ENCODE data around the gene BCR. TPM values are rescaled to one million over a fixed set of nuclear protein-coding genes. Genes with fewer than 3 reads are reported as not detected.
A peak's percentile ranks its signal among the peaks of the same experiment; 100 is the strongest.

The BCR gene
- total RNA-seq, 1 experiment from 2014 or later = 27.0 TPM

GRCh38 chr22:23222793-23223568 is 42.7 kb downstream of the BCR start:
- Histone ChIP-seq H3K27me3 (replicated peaks) (no peaks in the 10 kb centered on the region), H3K27ac (no peak overlapping the region), H3K4me1 (replicated peaks) (peaks cover 60% of the 10 kb centered on the region), H3K36me3 (no peaks in the 10 kb centered on the region; the same call in 1 of the 2 replicates), H3K9me3 (replicated peaks) (peaks cover 2% of the 10 kb centered on the region), H3K4me3 (no peak overlapping the region)
- no peak for DNase-seq (ENCODE audit: low read depth in 1 of 2, low spot score in 2 of 2)

DNA sequence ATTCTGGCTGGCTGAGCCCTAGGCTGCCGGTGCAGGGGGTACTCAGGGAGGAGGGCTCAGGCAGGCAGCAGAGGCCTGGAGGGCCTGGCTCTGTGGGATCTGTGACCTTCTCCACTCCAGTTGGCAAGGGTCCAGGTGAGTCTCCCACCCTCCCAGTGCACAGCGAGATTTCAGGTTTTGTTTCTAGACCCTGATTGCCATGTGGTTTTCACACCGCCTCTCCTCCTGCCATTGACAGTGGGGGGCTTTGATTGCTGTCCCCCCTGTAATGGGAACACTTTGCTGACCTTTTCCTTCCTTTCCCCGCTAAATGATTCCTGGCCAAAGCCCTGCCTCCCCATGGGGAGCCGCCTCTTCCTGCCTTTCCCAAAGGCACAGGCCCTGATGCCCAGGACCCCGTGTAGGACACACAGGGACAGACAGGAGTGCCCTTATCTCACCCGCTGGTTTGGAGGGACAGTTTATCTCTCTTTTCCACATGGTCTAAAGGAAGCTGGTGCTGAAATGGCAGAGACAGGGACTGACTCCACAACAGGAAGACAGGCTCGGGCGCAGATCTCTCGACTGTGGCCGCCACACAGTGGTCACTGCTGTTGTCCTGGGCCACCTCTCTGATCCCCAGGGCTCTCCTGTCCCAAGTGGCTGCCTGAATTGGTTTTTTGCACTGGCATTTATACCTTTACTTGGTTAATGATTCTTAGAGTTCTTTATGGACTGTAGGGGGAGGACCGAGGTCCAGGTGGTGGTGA is 43.4 kb downstream of the BCR start:
- Histone ChIP-seq H3K27me3 (replicated peaks) (no peaks in the 10 kb centered on the region), H3K9me3 (replicated peaks) (peaks cover 10% of the 10 kb centered on the region), H3K4me3 (no peak overlapping the region), H3K4me1 (replicated peaks) (peaks cover 52% of the 10 kb centered on the region), H3K36me3 (peaks cover 5% of the 10 kb centered on the region; the same call in 1 of the 2 replicates), H3K27ac (no peak overlapping the region)
- DNase-seq (ENCODE audit: low read depth in 1 of 2, low spot score in 2 of 2) = no peak

- Histone ChIP-seq H3K27ac (no peak overlapping the region), H3K4me3 (no peak overlapping the region), H3K4me1 (replicated peaks) (peaks cover 41% of the 10 kb centered on the region), H3K27me3 (replicated peaks) (no peaks in the 10 kb centered on the region), H3K9me3 (replicated peaks) (peaks cover 11% of the 10 kb centered on the region), H3K36me3 (peaks cover 5% of the 10 kb centered on the region; the same call in 1 of the 2 replicates)
- no peak for DNase-seq (ENCODE audit: low read depth in 1 of 2, low spot score in 2 of 2)
Observed at GRCh38 chr22:23224846-23225245, 44.5 kb downstream of the BCR start.

DNA sequence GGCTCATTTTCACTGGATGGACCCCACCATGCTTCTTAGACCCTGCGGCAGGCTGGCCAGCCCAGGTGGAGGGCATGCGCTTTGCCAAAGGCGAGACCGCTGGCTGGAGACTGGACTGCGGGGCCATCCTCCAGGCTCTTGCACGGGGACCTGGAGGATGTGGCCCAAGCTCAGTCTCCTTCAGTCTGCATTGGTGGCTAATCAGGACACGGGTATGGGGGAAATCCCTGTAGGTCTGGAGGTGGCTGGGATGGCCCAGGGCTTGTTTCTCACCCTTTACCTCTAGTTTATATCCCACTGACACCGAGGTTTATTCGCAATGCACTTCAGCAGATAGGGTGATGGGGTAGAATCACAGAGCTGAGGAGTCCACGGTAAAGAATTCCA is 45.0 kb downstream of the BCR start:
- no peak overlapping the region; the same call in 1 of the 2 replicates for H3K27ac ChIP-seq
- peaks cover 36% of the 10 kb centered on the region for H3K4me1 ChIP-seq (replicated peaks)
- no peak overlapping the region for H3K4me3 ChIP-seq
- peaks cover 11% of the 10 kb centered on the region for H3K9me3 ChIP-seq (replicated peaks)
- peaks cover 5% of the 10 kb centered on the region; the same call in 1 of the 2 replicates for H3K36me3 ChIP-seq
- H3K27me3 ChIP-seq (replicated peaks) = no peaks in the 10 kb centered on the region
- no peak for DNase-seq (ENCODE audit: low read depth in 1 of 2, low spot score in 2 of 2)

- Histone ChIP-seq H3K9me3 (replicated peaks) (peaks cover 11% of the 10 kb centered on the region), H3K4me1 (replicated peaks) (peaks cover 31% of the 10 kb centered on the region), H3K27me3 (replicated peaks) (no peaks in the 10 kb centered on the region), H3K4me3 (no peak overlapping the region), H3K27ac (peak overlapping the region; percentile 81), H3K36me3 (peaks cover 5% of the 10 kb centered on the region; the same call in 1 of the 2 replicates)
- DNase-seq (ENCODE audit: low read depth in 1 of 2, low spot score in 2 of 2) = peak; percentile 66 to 83
Observed at GRCh38 chr22:23225724-23226496, 45.6 kb downstream of the BCR start.

GRCh38 chr22:23226497-23226850 is 46.2 kb downstream of the BCR start:
- Histone ChIP-seq H3K27ac (peak overlapping the region; percentile 81), H3K4me1 (replicated peaks) (peaks cover 31% of the 10 kb centered on the region)

GRCh38 chr22:23227380-23227779 is 47.1 kb downstream of the BCR start:
- no peak overlapping the region for H3K27ac ChIP-seq
- peaks cover 31% of the 10 kb centered on the region for H3K4me1 ChIP-seq (replicated peaks)
- H3K9me3 ChIP-seq (replicated peaks) = peaks cover 11% of the 10 kb centered on the region
- H3K27me3 ChIP-seq (replicated peaks) = no peaks in the 10 kb centered on the region
- H3K36me3 ChIP-seq = peaks cover 5% of the 10 kb centered on the region; the same call in 1 of the 2 replicates
- no peak overlapping the region for H3K4me3 ChIP-seq
- no peak for DNase-seq (ENCODE audit: low read depth in 1 of 2, low spot score in 2 of 2)

More at GRCh38 chr22:23226497-23226850, 46.2 kb downstream of the BCR start:
- Histone ChIP-seq H3K9me3 (replicated peaks) (peaks cover 11% of the 10 kb centered on the region), H3K4me3 (no peak overlapping the region), H3K36me3 (peaks cover 5% of the 10 kb centered on the region; the same call in 1 of the 2 replicates), H3K27me3 (replicated peaks) (no peaks in the 10 kb centered on the region)
- no peak for DNase-seq (ENCODE audit: low read depth in 1 of 2, low spot score in 2 of 2)

DNA sequence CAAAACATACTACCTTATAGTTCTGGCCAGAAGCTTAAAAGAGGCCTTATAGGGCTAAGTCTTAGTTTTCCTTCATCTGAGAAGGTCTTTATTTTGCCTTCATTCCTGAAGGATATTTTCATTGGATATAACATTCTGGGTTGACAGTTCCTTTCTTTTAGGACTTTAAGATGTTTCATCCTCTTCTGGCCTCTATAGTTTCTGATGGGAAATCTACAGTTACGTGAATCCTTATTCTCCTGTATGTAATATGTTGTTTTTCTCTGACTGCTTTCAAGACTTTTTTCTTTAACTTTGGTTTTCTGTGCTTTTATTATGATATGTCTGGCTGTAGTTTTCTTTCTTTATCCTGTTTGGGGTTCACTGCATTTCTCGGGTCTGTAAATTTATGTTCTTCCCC is 48.2 kb downstream of the BCR start:
- H3K27me3 ChIP-seq (replicated peaks) = no peaks in the 10 kb centered on the region
- peaks cover 39% of the 10 kb centered on the region for H3K4me1 ChIP-seq (replicated peaks)
- no peak overlapping the region for H3K4me3 ChIP-seq
- DNase-seq (ENCODE audit: low read depth in 1 of 2, low spot score in 2 of 2) = no peak
- H3K9me3 ChIP-seq (replicated peaks) = peaks cover 11% of the 10 kb centered on the region
- H3K27ac ChIP-seq = no peak overlapping the region
- peaks cover 5% of the 10 kb centered on the region; the same call in 1 of the 2 replicates for H3K36me3 ChIP-seq

- no peaks in the 10 kb centered on the region for H3K27me3 ChIP-seq (replicated peaks)
- peaks cover 11% of the 10 kb centered on the region for H3K9me3 ChIP-seq (replicated peaks)
- H3K4me1 ChIP-seq (replicated peaks) = peaks cover 46% of the 10 kb centered on the region
- no peak overlapping the region for H3K4me3 ChIP-seq
- H3K36me3 ChIP-seq = peaks cover 5% of the 10 kb centered on the region; the same call in 1 of the 2 replicates
- H3K27ac ChIP-seq = no peak overlapping the region
- no peak for DNase-seq (ENCODE audit: low read depth in 1 of 2, low spot score in 2 of 2)
Observed at GRCh38 chr22:23229646-23230045, 49.3 kb downstream of the BCR start.

DNA sequence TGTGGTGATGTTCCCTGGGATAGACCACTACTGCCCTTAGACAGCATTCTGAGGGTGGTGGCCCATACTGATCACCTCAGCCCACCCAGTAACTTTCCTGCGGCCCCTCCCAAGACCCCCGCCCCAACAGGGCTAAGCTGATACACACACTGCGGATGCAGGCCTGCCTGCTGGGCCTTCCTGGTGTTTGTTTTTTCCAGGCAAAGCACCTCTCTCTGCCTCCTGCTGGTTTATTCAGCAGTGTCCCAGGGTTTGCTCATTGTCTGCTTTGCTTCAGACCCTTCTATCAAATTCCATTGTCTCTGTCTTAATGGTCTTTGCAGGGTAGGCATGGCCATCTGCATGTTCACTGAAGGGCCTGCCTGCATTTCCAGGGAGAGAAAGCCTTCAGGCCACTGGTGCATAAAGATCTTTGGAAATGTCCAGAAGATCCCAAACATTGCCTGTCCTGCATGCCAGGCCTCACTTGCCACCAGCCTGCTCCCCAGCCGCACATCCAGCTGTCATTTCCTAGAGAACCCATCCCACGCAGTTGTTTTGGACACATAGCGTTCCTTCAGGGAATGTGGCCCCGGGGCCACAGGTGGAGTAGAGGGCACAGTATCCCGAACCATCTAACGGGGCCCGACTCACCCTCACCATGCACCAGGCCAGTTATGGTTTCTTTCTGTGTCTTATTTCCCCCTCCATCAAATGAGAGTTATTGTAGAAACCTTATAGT is 50.2 kb downstream of the BCR start:
- DNase-seq (ENCODE audit: low read depth in 1 of 2, low spot score in 2 of 2) = no peak
- peaks cover 46% of the 10 kb centered on the region for H3K4me1 ChIP-seq (replicated peaks)
- no peak overlapping the region for H3K27ac ChIP-seq
- peaks cover 5% of the 10 kb centered on the region; the same call in 1 of the 2 replicates for H3K36me3 ChIP-seq
- H3K27me3 ChIP-seq (replicated peaks) = no peaks in the 10 kb centered on the region
- H3K4me3 ChIP-seq = no peak overlapping the region
- peaks cover 11% of the 10 kb centered on the region for H3K9me3 ChIP-seq (replicated peaks)

- Histone ChIP-seq H3K36me3 (peaks cover 12% of the 10 kb centered on the region), H3K9me3 (replicated peaks) (peaks cover 16% of the 10 kb centered on the region), H3K27ac (no peak overlapping the region), H3K4me3 (no peak overlapping the region), H3K4me1 (replicated peaks) (peaks cover 45% of the 10 kb centered on the region), H3K27me3 (replicated peaks) (no peaks in the 10 kb centered on the region)
- no peak for DNase-seq (ENCODE audit: low read depth in 1 of 2, low spot score in 2 of 2)
Observed at GRCh38 chr22:23231471-23232093, 51.3 kb downstream of the BCR start.

GRCh38 chr22:23232094-23232905 is 52.0 kb downstream of the BCR start:
- Histone ChIP-seq H3K27me3 (replicated peaks) (no peaks in the 10 kb centered on the region), H3K27ac (no peak overlapping the region), H3K4me3 (no peak overlapping the region), H3K9me3 (replicated peaks) (peaks cover 16% of the 10 kb centered on the region), H3K4me1 (replicated peaks) (peaks cover 41% of the 10 kb centered on the region), H3K36me3 (peaks cover 12% of the 10 kb centered on the region)
- DNase-seq (ENCODE audit: low read depth in 1 of 2, low spot score in 2 of 2) = no peak

All from SJSA1 (cell line).